EH (cell line): Measurements from ENCODE around the gene SGCD.
A peak's percentile ranks its signal among the peaks of the same experiment; 100 is the strongest.

Source experiments
- DNase-seq: peaks from one replicate; pipeline ENCODE4 v3.0.0-alpha.2; 2015; ENCODE audit warnings: low read depth

The SGCD gene

GRCh38 chr5:156326718-156327259 is at the start of gene SGCD:
TSS of gene SGCD (plus strand) at chr5:156327164.
- DNase-seq = peak; percentile 94

GRCh38 chr5:156277290-156277689 is 49.7 kb upstream of the SGCD start:
- DNase-seq = no peak

GRCh38 chr5:156295431-156295830 is 31.5 kb upstream of the SGCD start:
- no peak for DNase-seq

GRCh38 chr5:156310115-156310514 is 16.8 kb upstream of the SGCD start:
- DNase-seq = no peak

GRCh38 chr5:156312897-156313694 is 13.9 kb upstream of the SGCD start:
- DNase-seq = no peak

- no peak for DNase-seq
Observed at GRCh38 chr5:156314416-156314815, 12.5 kb upstream of the SGCD start.

GRCh38 chr5:156322666-156323065 is 4.3 kb upstream of the SGCD start:
- DNase-seq = no peak

- DNase-seq = peak; percentile 28
Observed at GRCh38 chr5:156327296-156327695, 332 bp downstream of the SGCD start.

GRCh38 chr5:156328161-156328560 is 1.2 kb downstream of the SGCD start:
- DNase-seq = peak; percentile 16

GRCh38 chr5:156328766-156329165 is 1.8 kb downstream of the SGCD start:
- DNase-seq = no peak

- DNase-seq = peak; percentile 24
Observed at GRCh38 chr5:156329171-156329611, 2.2 kb downstream of the SGCD start.

- peak; percentile 55 for DNase-seq
Observed at GRCh38 chr5:156330141-156330870, 3.3 kb downstream of the SGCD start.

GRCh38 chr5:156331181-156331580 is 4.2 kb downstream of the SGCD start:
- no peak for DNase-seq

GRCh38 chr5:156331845-156332244 is 4.9 kb downstream of the SGCD start:
- DNase-seq = no peak

- no peak for DNase-seq
Observed at GRCh38 chr5:156332245-156332644, 5.3 kb downstream of the SGCD start.

- DNase-seq = no peak
Observed at GRCh38 chr5:156339139-156339841, 12.3 kb downstream of the SGCD start.

- no peak for DNase-seq
Observed at GRCh38 chr5:156340893-156341292, 13.9 kb downstream of the SGCD start.

GRCh38 chr5:156350256-156350655 is 23.3 kb downstream of the SGCD start:
- DNase-seq = no peak

GRCh38 chr5:156351423-156351822 is 24.5 kb downstream of the SGCD start:
- no peak for DNase-seq

- DNase-seq = peak; percentile 6
Observed at GRCh38 chr5:156354571-156354970, 27.6 kb downstream of the SGCD start.

GRCh38 chr5:156356238-156356637 is 29.3 kb downstream of the SGCD start:
- peak; percentile 49 for DNase-seq

- DNase-seq = peak; percentile 93
Observed at GRCh38 chr5:156359476-156359875, 32.5 kb downstream of the SGCD start.
